Chondrocyte (in vitro differentiated cells): ENCODE measurements around the gene CEP68. TPM values are rescaled to one million over a fixed set of nuclear protein-coding genes. Genes with fewer than 3 reads are reported as not detected.
"Not testable (repeated sequence)": the region's sequence is repeated elsewhere in the genome, so short reads cannot be mapped to it uniquely, and the experiment has no call there.

Experiments used
- DNase-seq: peaks from one replicate; pipeline ENCODE4 v3.0.0; 2021; ENCODE audit warnings: mixed read lengths, low spot score
- H3K27ac Mint-ChIP-seq: one replicate; pipeline ENCODE4 v1.8.0; 2021; ENCODE audit warnings: mild to moderate bottlenecking, moderate library complexity, mixed read lengths; ENCODE audit not compliant: unreplicated experiment
- H3K27me3 Mint-ChIP-seq: 2 replicates; pipeline ENCODE4 v1.8.0; 2021; ENCODE audit warnings: low read depth, mixed read lengths
- H3K36me3 Mint-ChIP-seq: 2 replicates; pipeline ENCODE4 v1.8.0; 2021; ENCODE audit warnings: low read depth, mixed read lengths
- H3K4me1 Mint-ChIP-seq: 2 replicates; pipeline ENCODE4 v1.8.0; 2021; ENCODE audit warnings: low read depth, mild to moderate bottlenecking, mixed read lengths
- H3K4me3 Mint-ChIP-seq: one replicate; pipeline ENCODE4 v1.8.0; 2021; ENCODE audit warnings: mild to moderate bottlenecking, moderate library complexity, mixed read lengths; ENCODE audit not compliant: unreplicated experiment
- H3K9me3 Mint-ChIP-seq: 2 replicates; pipeline ENCODE4 v1.8.0; 2021; ENCODE audit warnings: low read depth, mixed read lengths
- CTCF ChIP-seq: fragments of 200-600 bp; sonication (generic); IDR thresholded peaks from 2 replicates; pipeline ENCODE4 v1.5.0; 2021; ENCODE audit warnings: antibody characterized with exemption, mild to moderate bottlenecking, moderate library complexity
- total RNA-seq: library from RNA; stranded (reverse); gene quantifications from 3 replicates; pipeline ENCODE4 v1.2.1, GENCODE V29; 2021

CEP68 gene
- total RNA-seq, 1 donor from 2014 or later, result 12.2 TPM

- peak; percentile 73 for TF ChIP-seq CTCF
- peak within 1 kb of the TSS; percentile 100 for H3K4me3 Mint-ChIP-seq
- H3K9me3 Mint-ChIP-seq, result no peaks in the 10 kb centered on the region
- H3K27me3 Mint-ChIP-seq, result no peaks in the 10 kb centered on the region
- H3K4me1 Mint-ChIP-seq, result peaks cover 49% of the 10 kb centered on the region
- no peaks in the 10 kb centered on the region for H3K36me3 Mint-ChIP-seq
- peak within 1 kb of the TSS; percentile 100 for H3K27ac Mint-ChIP-seq
- DNase-seq, result peak; percentile 100
These were observed 73.8 kb downstream of the CEP68 start, which contains the start of gene RAB1A for GRCh38 chr2:65129826-65130663. TSS of gene RAB1A (minus strand) at chr2:65130106. CDS start at chr2:65129915, 191 bp downstream.

- Mint-ChIP-seq H3K4me3 (peak overlapping the region; percentile 100), H3K27me3 (no peaks in the 10 kb centered on the region)
These were observed 74.5 kb downstream of the CEP68 start for GRCh38 chr2:65130664-65131175.

GRCh38 chr2:65132930-65133329 is 76.7 kb downstream of the CEP68 start:
- not testable (repeated sequence) for H3K4me3 Mint-ChIP-seq, H3K9me3 Mint-ChIP-seq, H3K36me3 Mint-ChIP-seq, DNase-seq, H3K27ac Mint-ChIP-seq, H3K27me3 Mint-ChIP-seq
- peaks cover 35% of the 10 kb centered on the region for H3K4me1 Mint-ChIP-seq

More at GRCh38 chr2:65130664-65131175, 74.5 kb downstream of the CEP68 start:
- Mint-ChIP-seq H3K9me3 (no peaks in the 10 kb centered on the region), H3K36me3 (no peaks in the 10 kb centered on the region), H3K4me1 (peaks cover 42% of the 10 kb centered on the region), H3K27ac (peak overlapping the region; percentile 100)
- no peak for DNase-seq
- TF ChIP-seq CTCF, result no peak

- DNase-seq, result no peak
- Mint-ChIP-seq H3K4me3 (no peak overlapping the region), H3K27ac (no peak overlapping the region), H3K36me3 (no peaks in the 10 kb centered on the region), H3K27me3 (no peaks in the 10 kb centered on the region), H3K4me1 (peaks cover 29% of the 10 kb centered on the region), H3K9me3 (no peaks in the 10 kb centered on the region)
- no peak for TF ChIP-seq CTCF
These were observed 77.4 kb downstream of the CEP68 start for GRCh38 chr2:65133626-65134025.

- Mint-ChIP-seq H3K9me3 (no peaks in the 10 kb centered on the region), H3K27me3 (no peaks in the 10 kb centered on the region), H3K27ac (no peak overlapping the region), H3K4me3 (no peak overlapping the region), H3K36me3 (no peaks in the 10 kb centered on the region), H3K4me1 (peaks cover 29% of the 10 kb centered on the region)
- no peak for TF ChIP-seq CTCF
- no peak for DNase-seq
These were observed 77.9 kb downstream of the CEP68 start for GRCh38 chr2:65134158-65134557.
